Fibroblast of skin of scalp (primary cell): Measurements from ENCODE around the gene RAD51B.

Source experiments
- DNase-seq: peaks from one replicate; pipeline ENCODE4 v3.0.0-alpha.2; 2013

The RAD51B gene

GRCh38 chr14:68538639-68539038 lies 719.1 kb downstream of the RAD51B start:
- no peak for DNase-seq

GRCh38 chr14:68539241-68539737 lies 719.7 kb downstream of the RAD51B start:
- no peak for DNase-seq

- DNase-seq = no peak
Observed at GRCh38 chr14:68539789-68540188, 720.2 kb downstream of the RAD51B start.

GRCh38 chr14:68541178-68541896 lies 721.8 kb downstream of the RAD51B start:
- peak; percentile 23 for DNase-seq

- no peak for DNase-seq
Observed at GRCh38 chr14:68542346-68542745, 722.8 kb downstream of the RAD51B start.

- DNase-seq = no peak
Observed at GRCh38 chr14:68543516-68543915, 723.9 kb downstream of the RAD51B start.

GRCh38 chr14:68544081-68544892 lies 724.7 kb downstream of the RAD51B start:
- peak; percentile 83 for DNase-seq

- DNase-seq = peak; percentile 66
Observed at GRCh38 chr14:68546839-68547238, 727.3 kb downstream of the RAD51B start.

- peak; percentile 87 for DNase-seq
Observed at GRCh38 chr14:68547305-68548193, 728.0 kb downstream of the RAD51B start.

GRCh38 chr14:68548194-68549076 lies 728.9 kb downstream of the RAD51B start:
- peak; percentile 94 for DNase-seq

- peak; percentile 17 for DNase-seq
Observed at GRCh38 chr14:68550338-68550715, 730.7 kb downstream of the RAD51B start.

- peak; percentile 16 for DNase-seq
Observed at GRCh38 chr14:68551045-68551683, 731.6 kb downstream of the RAD51B start.

GRCh38 chr14:68552075-68552474 lies 732.5 kb downstream of the RAD51B start:
- no peak for DNase-seq

GRCh38 chr14:68552602-68553001 lies 733.0 kb downstream of the RAD51B start:
- no peak for DNase-seq

GRCh38 chr14:68553311-68553710 lies 733.7 kb downstream of the RAD51B start:
- no peak for DNase-seq

GRCh38 chr14:68554231-68554630 lies 734.7 kb downstream of the RAD51B start:
- DNase-seq = no peak

- no peak for DNase-seq
Observed at GRCh38 chr14:68556253-68556652, 736.7 kb downstream of the RAD51B start.

- DNase-seq = no peak
Observed at GRCh38 chr14:68557648-68558047, 738.1 kb downstream of the RAD51B start.

GRCh38 chr14:68558096-68558495 lies 738.5 kb downstream of the RAD51B start:
- no peak for DNase-seq

- no peak for DNase-seq
Observed at GRCh38 chr14:68559949-68560348, 740.4 kb downstream of the RAD51B start.

- DNase-seq = no peak
Observed at GRCh38 chr14:68561531-68562007, 742.0 kb downstream of the RAD51B start.
